Measurements from ENCODE around the gene GNA12.

- TF ChIP-seq CTCF (IDR thresholded peaks at IDR 0.05; ENCODE audit: low read depth, low read length, poor library complexity, severe bottlenecking) (no peak), EZH2phosphoT487 (IDR thresholded peaks at IDR 0.05; ENCODE audit: borderline replicate concordance, low read length) (no peak)
Observed at GRCh38 chr7:2803755-2804154, 40.4 kb downstream of the GNA12 start.
